Activated CD4-positive, alpha-beta T cell treated with anti-CD3 and anti-CD28 coated beads, Interleukin-2, amount 10 ng/mL, durations not matched to agents 7 days and 5 days (primary cell): Measurements from ENCODE around the gene SULT1C2. TPM values are rescaled to one million over a fixed set of nuclear protein-coding genes. Genes with fewer than 3 reads are reported as not detected.
"Not testable (repeated sequence)": the region's sequence is repeated elsewhere in the genome, so short reads cannot be mapped to it uniquely, and the experiment has no call there.

Experiments
- CTCF ChIA-PET: fragments of 350-600 bp; sonication (Branson Sonifier 250); formaldehyde crosslinking; loops from one replicate; lab custom pipeline; 2021; ENCODE audit warnings: antibody characterized with exemption; lab: Charles Lee
- POLR2A ChIA-PET: fragments of 350-600 bp; sonication (Branson Sonifier 250); formaldehyde crosslinking; loops from one replicate; lab custom pipeline; 2021; ENCODE audit warnings: antibody characterized with exemption; lab: Charles Lee
- DNase-seq: peaks from one replicate; pipeline ENCODE4 v3.0.0-alpha.2; 2020
- H3K27ac Mint-ChIP-seq: one replicate; pipeline ENCODE4 v1.8.0; 2021; ENCODE audit warnings: mild to moderate bottlenecking, moderate library complexity, mixed read lengths
- H3K27me3 Mint-ChIP-seq: one replicate; pipeline ENCODE4 v1.8.0; 2021; ENCODE audit warnings: mixed read lengths
- H3K36me3 Mint-ChIP-seq: one replicate; pipeline ENCODE4 v1.8.0; 2021; ENCODE audit warnings: low read depth, mixed read lengths
- H3K4me1 Mint-ChIP-seq: one replicate; pipeline ENCODE4 v1.8.0; 2021; ENCODE audit warnings: mixed read lengths
- H3K4me3 Mint-ChIP-seq: one replicate; pipeline ENCODE4 v1.8.0; 2021; ENCODE audit warnings: mild to moderate bottlenecking, moderate library complexity, mixed read lengths
- H3K9me3 Mint-ChIP-seq: one replicate; pipeline ENCODE4 v1.8.0; 2021; ENCODE audit warnings: mixed read lengths
- total RNA-seq, 2 experiments: library from RNA; stranded (reverse); gene quantifications; one replicate each; pipeline ENCODE4 v1.2.3, GENCODE V29; 2021

Gene SULT1C2
- total RNA-seq, 2 experiments from 2014 or later: not detected

GRCh38 chr2:108346827-108347226 lies 58.1 kb downstream of the SULT1C2 start:
- CTCF ChIA-PET: no interaction called here
- Mint-ChIP-seq H3K4me1 (no peaks in the 10 kb centered on the region), H3K27ac (no peak overlapping the region), H3K27me3 (peaks cover 19% of the 10 kb centered on the region), H3K4me3 (no peak overlapping the region), H3K9me3 (no peaks in the 10 kb centered on the region), H3K36me3 (no peaks in the 10 kb centered on the region)
- POLR2A ChIA-PET: no interaction called here
- no peak for DNase-seq

- POLR2A ChIA-PET: no interaction called here
- CTCF ChIA-PET: no interaction called here
These were observed 59.1 kb downstream of the SULT1C2 start for GRCh38 chr2:108347786-108348185.

GRCh38 chr2:108348816-108349570 lies 60.3 kb downstream of the SULT1C2 start:
- Mint-ChIP-seq H3K27me3 (peaks cover 8% of the 10 kb centered on the region), H3K27ac (no peak overlapping the region), H3K36me3 (no peaks in the 10 kb centered on the region), H3K4me3 (no peak overlapping the region), H3K4me1 (no peaks in the 10 kb centered on the region), H3K9me3 (no peaks in the 10 kb centered on the region)
- no peak for DNase-seq
- ChIA-PET CTCF (no interaction called here), POLR2A (no interaction called here)

More at GRCh38 chr2:108347786-108348185, 59.1 kb downstream of the SULT1C2 start:
- no peaks in the 10 kb centered on the region for H3K36me3 Mint-ChIP-seq
- no peaks in the 10 kb centered on the region for H3K9me3 Mint-ChIP-seq
- H3K4me3 Mint-ChIP-seq: no peak overlapping the region
- H3K4me1 Mint-ChIP-seq: no peaks in the 10 kb centered on the region
- H3K27ac Mint-ChIP-seq: no peak overlapping the region
- H3K27me3 Mint-ChIP-seq: peaks cover 14% of the 10 kb centered on the region
- no peak for DNase-seq

- Mint-ChIP-seq H3K27ac (no peak overlapping the region), H3K4me1 (no peaks in the 10 kb centered on the region), H3K9me3 (no peaks in the 10 kb centered on the region), H3K36me3 (no peaks in the 10 kb centered on the region), H3K27me3 (peaks cover 6% of the 10 kb centered on the region), H3K4me3 (no peak overlapping the region)
- ChIA-PET POLR2A (no interaction called here), CTCF (no interaction called here)
- no peak for DNase-seq
These were observed 60.9 kb downstream of the SULT1C2 start for GRCh38 chr2:108349571-108349928.

- ChIA-PET POLR2A (no interaction called here), CTCF (no interaction called here)
- Mint-ChIP-seq H3K9me3 (no peaks in the 10 kb centered on the region), H3K4me1 (no peaks in the 10 kb centered on the region), H3K27ac (no peak overlapping the region), H3K36me3 (no peaks in the 10 kb centered on the region), H3K27me3 (peaks cover 6% of the 10 kb centered on the region), H3K4me3 (no peak overlapping the region)
- no peak for DNase-seq
These were observed 63.2 kb downstream of the SULT1C2 start for GRCh38 chr2:108351889-108352288.

- Mint-ChIP-seq H3K27me3 (peaks cover 6% of the 10 kb centered on the region), H3K4me1 (peaks cover under 1% of the 10 kb centered on the region), H3K36me3 (no peaks in the 10 kb centered on the region), H3K4me3 (no peak overlapping the region), H3K27ac (no peak overlapping the region), H3K9me3 (no peaks in the 10 kb centered on the region)
- ChIA-PET CTCF (no interaction called here), POLR2A (no interaction called here)
- DNase-seq: no peak
These were observed 65.4 kb downstream of the SULT1C2 start for GRCh38 chr2:108354136-108354535.

GRCh38 chr2:108355906-108356734 lies 67.4 kb downstream of the SULT1C2 start:
- ChIA-PET POLR2A (no interaction called here), CTCF (no interaction called here)
- Mint-ChIP-seq H3K9me3 (no peaks in the 10 kb centered on the region), H3K4me3 (no peak overlapping the region), H3K27me3 (peaks cover 18% of the 10 kb centered on the region), H3K27ac (no peak overlapping the region), H3K36me3 (no peaks in the 10 kb centered on the region), H3K4me1 (peaks cover 4% of the 10 kb centered on the region)
- DNase-seq: no peak

- H3K27me3 Mint-ChIP-seq: peaks cover 27% of the 10 kb centered on the region
- CTCF ChIA-PET, H3K4me3 Mint-ChIP-seq, H3K36me3 Mint-ChIP-seq, DNase-seq, H3K4me1 Mint-ChIP-seq, POLR2A ChIA-PET, H3K27ac Mint-ChIP-seq, H3K9me3 Mint-ChIP-seq: not testable (repeated sequence)
These were observed 70.6 kb downstream of the SULT1C2 start for GRCh38 chr2:108359336-108359735.

Other genes starting within 250 kb of the SULT1C2 start
- gene SULT1C3, start 48.9 kb upstream of the SULT1C2 start, total RNA-seq: not detected
- gene SULT1C4, start 89.1 kb downstream of the SULT1C2 start, total RNA-seq: not detected
- 10 to 100 TPM; 46.2 to 53.4 TPM for gene GCC2, start 160.3 kb downstream of the SULT1C2 start, total RNA-seq
- gene LIMS1, start 245.6 kb downstream of the SULT1C2 start, total RNA-seq: 10 to 100 TPM; 57.2 to 63.2 TPM